ENCODE measurements around the gene EFCAB5.

DNA sequence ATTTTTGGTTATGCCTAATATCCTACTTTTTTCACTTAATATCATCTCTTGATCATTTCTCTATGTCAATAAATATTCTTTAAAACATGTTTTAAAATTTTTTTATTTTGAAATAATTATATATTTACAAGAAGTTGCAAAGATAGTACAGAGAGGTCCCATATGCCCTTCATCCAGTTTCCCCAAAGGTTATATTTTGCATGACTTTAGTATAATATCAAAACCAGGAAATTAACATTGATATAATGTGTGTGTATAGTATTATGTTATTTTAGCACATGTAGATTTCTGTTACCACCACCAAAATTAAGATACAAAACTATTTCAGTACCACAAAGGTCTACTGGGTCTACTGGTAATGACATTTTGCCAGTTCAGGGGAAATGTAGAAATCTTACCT, 60.7 kb downstream of the EFCAB5 start:
- TF ChIP-seq, protein P1, sequence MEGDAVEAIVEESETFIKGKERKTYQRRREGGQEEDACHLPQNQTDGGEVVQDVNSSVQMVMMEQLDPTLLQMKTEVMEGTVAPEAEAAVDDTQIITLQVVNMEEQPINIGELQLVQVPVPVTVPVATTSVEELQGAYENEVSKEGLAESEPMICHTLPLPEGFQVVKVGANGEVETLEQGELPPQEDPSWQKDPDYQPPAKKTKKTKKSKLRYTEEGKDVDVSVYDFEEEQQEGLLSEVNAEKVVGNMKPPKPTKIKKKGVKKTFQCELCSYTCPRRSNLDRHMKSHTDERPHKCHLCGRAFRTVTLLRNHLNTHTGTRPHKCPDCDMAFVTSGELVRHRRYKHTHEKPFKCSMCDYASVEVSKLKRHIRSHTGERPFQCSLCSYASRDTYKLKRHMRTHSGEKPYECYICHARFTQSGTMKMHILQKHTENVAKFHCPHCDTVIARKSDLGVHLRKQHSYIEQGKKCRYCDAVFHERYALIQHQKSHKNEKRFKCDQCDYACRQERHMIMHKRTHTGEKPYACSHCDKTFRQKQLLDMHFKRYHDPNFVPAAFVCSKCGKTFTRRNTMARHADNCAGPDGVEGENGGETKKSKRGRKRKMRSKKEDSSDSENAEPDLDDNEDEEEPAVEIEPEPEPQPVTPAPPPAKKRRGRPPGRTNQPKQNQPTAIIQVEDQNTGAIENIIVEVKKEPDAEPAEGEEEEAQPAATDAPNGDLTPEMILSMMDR (IDR thresholded peaks at IDR 0.05; ENCODE audit: low read depth, low read length, missing input control), result no peak
- TF ChIP-seq RAD21 (IDR thresholded peaks at IDR 0.05), result no peak
- no peak for TF ChIP-seq RXRA (IDR thresholded peaks at IDR 0.05)
